GM18505 (cell line): ENCODE data around the gene AHR.
"Not testable (repeated sequence)": the region's sequence is repeated elsewhere in the genome, so short reads cannot be mapped to it uniquely, and the experiment has no call there.

Source experiments
- ATAC-seq: cut with Tn5 transposase; IDR thresholded peaks from one replicate; pipeline ENCODE4 v1.9.1; 2021; ENCODE audit not compliant: unreplicated experiment
- POLR2A ChIP-seq: IDR thresholded peaks from 4 replicates; pipeline ENCODE4 v1.6.1; 2011; ENCODE audit warnings: borderline replicate concordance; ENCODE audit not compliant: insufficient read depth, insufficient read length; ENCODE audit errors: extremely low read depth

The AHR gene

DNA sequence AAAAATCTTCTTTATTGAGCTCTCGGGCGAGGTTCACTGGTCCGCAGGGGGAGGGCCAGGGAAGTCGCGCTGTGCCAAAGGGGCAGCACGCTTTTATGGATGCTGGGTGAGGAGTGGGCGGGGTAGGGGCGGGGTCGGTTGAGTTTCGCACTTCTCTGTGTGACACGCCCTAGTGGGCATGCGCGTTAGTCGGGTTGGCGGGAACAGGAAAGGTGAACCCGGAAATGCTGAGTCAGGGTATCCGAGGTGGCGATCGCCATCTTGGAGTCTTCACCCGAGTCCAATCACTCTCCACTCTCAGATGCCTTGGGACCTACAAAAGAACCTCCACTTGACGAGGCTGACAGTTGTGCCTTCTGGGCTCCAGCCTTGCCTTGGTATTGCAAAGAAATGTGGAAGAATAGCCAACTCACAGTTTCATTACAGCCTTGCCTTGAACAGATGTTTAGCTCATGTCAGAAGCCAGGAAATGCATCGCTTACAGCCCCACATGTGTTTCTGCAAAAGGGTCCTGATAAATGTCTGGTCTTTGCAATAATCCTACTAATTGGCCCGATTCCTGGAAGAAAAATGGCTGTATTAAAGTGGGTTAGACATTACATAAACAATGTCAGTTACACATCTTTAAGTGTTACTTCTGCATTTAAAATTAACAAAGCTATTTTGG is 64.1 kb downstream of the AHR start:
- TF ChIP-seq POLR2A: no peak
- no peak for ATAC-seq

DNA sequence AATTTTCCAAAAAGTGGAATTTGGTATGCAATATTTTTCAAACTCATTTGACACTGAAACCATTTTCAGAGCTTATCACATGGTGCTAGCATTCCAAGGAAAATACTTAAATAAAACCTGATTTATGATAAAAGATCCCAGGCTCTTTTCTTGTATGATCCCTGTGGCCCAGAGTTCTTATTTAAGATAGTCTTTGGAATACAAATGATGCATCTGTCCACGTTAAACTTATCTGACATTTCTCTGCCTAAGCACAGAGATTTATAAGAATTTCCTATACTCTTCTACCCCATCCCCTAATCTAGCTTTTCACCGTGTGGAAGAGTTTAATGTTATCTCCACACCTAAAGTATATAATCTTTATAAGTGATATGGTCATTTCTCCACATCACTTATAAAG is 66.2 kb downstream of the AHR start:
- no peak for ATAC-seq
- TF ChIP-seq POLR2A: no peak

- no peak for ATAC-seq
- no peak for TF ChIP-seq POLR2A
Observed at GRCh38 chr7:17365775-17366174, 67.3 kb downstream of the AHR start.

- ATAC-seq: no peak
- no peak for TF ChIP-seq POLR2A
Observed at GRCh38 chr7:17367502-17367901, 69.0 kb downstream of the AHR start.

DNA sequence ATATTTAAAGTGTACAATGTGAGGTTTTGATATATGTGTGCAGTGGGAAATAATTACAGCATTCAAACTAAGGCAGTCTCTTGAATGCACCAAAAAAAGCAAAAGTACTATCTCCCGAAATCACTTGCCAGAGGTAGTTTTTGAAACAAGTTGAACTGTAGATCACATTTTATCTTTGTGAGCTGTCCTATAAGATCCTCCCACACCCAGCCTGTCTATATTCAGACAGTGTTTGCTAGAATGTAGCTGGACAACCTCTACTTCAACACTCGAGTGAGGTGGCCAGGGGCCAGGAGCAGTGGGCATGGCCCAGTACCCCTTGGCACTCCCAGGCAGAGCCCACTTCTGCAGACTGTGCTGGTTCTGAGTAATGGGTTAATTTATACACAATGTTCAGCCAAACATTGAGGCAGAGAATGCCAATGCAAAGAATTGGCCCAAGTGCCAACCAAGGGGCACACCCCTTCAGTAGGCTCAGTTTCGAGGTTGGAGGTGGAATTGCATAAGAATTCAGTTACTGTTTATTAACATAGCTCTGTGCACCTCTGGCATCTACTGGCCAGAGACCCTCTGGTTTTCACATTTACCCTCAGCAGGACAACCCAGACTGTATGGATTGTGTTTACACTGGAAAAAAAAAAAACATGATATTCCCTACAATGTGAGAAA is 70.5 kb downstream of the AHR start:
- no peak for TF ChIP-seq POLR2A
- ATAC-seq: no peak

GRCh38 chr7:17369691-17370426 is 71.4 kb downstream of the AHR start:
- ATAC-seq: no peak
- TF ChIP-seq POLR2A: no peak

DNA sequence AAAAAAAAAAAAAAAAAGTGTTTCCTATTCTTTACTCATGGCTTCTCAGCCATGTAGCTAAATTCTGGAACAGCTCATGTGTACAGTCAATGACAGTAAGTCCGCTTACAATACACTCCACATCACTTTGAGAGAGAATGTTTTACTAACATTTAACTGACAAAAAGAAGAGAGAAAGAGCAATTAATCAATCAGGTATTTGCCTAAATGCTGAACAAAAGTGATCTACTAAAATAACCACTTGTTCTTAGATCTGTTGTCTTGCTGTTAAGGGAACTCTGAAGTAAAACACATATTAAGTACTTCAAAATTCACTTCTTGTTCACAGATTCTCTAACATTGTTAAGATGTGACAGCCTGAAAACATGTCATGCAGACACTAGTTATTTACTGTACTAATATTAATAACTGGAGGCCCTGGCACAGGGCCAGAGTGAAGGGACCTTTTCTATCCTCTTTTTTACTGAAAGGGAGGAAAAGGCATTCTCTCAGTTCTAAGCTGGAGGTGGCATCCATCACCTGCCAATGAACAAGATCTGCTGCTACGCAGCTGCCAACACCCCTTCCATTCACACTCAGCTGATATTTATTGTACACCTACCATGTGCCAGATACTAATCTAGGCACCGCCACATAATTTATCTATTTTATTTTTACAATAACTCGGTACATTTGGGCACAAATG is 72.6 kb downstream of the AHR start:
- no peak for ATAC-seq
- TF ChIP-seq POLR2A: no peak

- no peak for ATAC-seq
- TF ChIP-seq POLR2A: no peak
Observed at GRCh38 chr7:17371671-17372524, 73.4 kb downstream of the AHR start.

- no peak for TF ChIP-seq POLR2A
- no peak for ATAC-seq
Observed at GRCh38 chr7:17374157-17374556, 75.7 kb downstream of the AHR start.

DNA sequence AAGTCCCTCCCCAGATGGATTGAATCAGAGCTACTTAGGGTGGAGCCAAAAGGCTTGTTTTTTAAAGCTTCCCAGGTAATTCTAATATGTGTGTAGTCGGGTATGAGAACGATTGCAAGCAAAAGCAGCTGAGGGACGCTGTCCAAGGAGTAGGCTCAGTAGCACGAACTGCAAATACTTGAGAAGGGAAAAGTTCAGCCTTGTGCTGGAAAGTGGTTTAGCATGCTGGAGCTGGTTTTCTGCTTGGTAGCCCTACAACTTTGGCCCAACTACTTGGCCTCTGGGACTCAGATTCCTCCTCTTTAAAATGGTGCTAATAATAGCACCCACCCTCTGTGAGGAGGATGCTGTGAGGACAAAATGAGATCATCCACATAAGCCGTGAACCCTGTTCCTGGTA is 76.2 kb downstream of the AHR start:
- TF ChIP-seq POLR2A: no peak
- ATAC-seq: no peak

DNA sequence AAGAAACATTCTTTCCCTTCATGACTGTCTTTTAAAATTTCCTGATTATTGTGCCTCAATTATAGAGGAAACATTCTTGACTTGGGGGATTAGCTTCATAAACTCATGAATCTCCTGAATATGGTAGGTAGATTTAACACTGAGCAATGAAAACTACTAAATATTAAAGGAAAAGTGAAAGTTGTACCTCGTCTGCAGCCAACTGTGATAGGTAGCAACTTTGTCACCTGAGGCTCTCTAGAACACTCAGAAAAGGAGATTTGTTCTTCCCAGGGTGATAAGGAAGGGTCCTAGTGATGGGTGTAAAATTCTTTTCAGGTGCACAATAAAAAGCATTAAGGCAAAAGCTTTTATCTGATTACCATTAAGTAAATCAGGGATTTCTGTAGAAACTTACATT is 78.1 kb downstream of the AHR start:
- TF ChIP-seq POLR2A: no peak
- no peak for ATAC-seq

- ATAC-seq: no peak
- TF ChIP-seq POLR2A: no peak
Observed at GRCh38 chr7:17380736-17381662, 82.5 kb downstream of the AHR start.

- not testable (repeated sequence) for ATAC-seq
Observed at GRCh38 chr7:17382408-17383354, 84.2 kb downstream of the AHR start.
